WI38 (cell line): ENCODE measurements around the gene KRT40.

Experiments
- H3K4me3 ChIP-seq: 2 replicates; pipeline ENCODE4 v1.5.1; 2011; ENCODE audit warnings: low read depth, mild to moderate bottlenecking, control low read depth, low read length
- CTCF ChIP-seq: IDR thresholded peaks from 2 replicates; pipeline ENCODE4 v1.5.1; 2012; ENCODE audit warnings: low read depth, mild to moderate bottlenecking, control low read depth, low read length

Gene KRT40

GRCh38 chr17:40980596-40980995 lies 3.5 kb downstream of the KRT40 start:
- no peak for TF ChIP-seq CTCF
- H3K4me3 ChIP-seq = no peak overlapping the region

GRCh38 chr17:40980117-40980516 lies 4.0 kb downstream of the KRT40 start:
- H3K4me3 ChIP-seq = no peak overlapping the region
- no peak for TF ChIP-seq CTCF

- no peak for TF ChIP-seq CTCF
- H3K4me3 ChIP-seq = no peak overlapping the region
Measured at GRCh38 chr17:40978575-40979151, 5.5 kb downstream of the KRT40 start.

GRCh38 chr17:40975516-40975915 lies 8.6 kb downstream of the KRT40 start:
- no peak for TF ChIP-seq CTCF
- H3K4me3 ChIP-seq = no peak overlapping the region

GRCh38 chr17:40974366-40974765 lies 9.8 kb downstream of the KRT40 start:
- no peak for TF ChIP-seq CTCF
- no peak overlapping the region for H3K4me3 ChIP-seq

- no peak overlapping the region for H3K4me3 ChIP-seq
- TF ChIP-seq CTCF = no peak
Measured at GRCh38 chr17:40967582-40967981, 16.5 kb downstream of the KRT40 start.

GRCh38 chr17:40966848-40967247 lies 17.3 kb downstream of the KRT40 start, which contains the start of gene KRT39:
Gene KRT39 (minus strand): TSS chr17:40966948. CDS start chr17:40966856, 92 bp downstream.
- TF ChIP-seq CTCF = no peak

More at GRCh38 chr17:40966848-40967247, 17.3 kb downstream of the KRT40 start, which contains the start of gene KRT39:
- no peak within 1 kb of the TSS for H3K4me3 ChIP-seq
